Embryonic facial prominence (tissue), 1 donor: Measurements from ENCODE around the gene RAI1.

Source experiments
- DNase-seq: peaks from one replicate; pipeline ENCODE4 v3.0.0-alpha.2; 2016; ENCODE audit errors: extremely low spot score

Gene RAI1

DNA sequence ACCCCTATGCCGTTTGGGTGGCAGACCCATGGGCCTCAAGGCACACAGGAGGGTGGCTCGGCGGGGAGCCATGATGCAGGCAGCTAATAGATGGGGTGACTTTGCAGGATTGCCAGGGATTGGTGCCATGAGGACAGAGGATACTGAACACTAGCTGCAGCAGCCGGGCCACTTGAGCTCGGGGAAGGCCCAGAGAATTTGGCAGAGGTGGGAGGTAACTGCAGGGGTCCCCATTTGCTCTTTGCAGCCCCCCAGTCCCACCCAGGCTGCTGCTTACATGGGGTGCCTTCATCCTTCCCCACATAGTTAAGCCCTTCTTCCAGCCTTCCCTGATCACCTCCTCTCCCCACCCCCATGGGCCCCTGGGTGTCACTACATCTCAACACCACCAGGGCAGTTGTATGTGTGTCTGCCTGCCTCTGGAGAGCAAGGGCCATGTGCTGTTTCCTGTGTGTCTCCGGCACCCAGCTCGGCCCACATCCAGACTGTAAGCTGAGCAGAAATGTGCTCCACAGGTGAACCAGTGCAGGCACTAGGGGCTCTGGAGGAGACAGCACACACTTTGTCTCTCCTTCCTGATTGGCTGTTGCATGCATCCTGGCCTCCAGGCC is 103.5 kb downstream of the RAI1 start:
- no peak for DNase-seq

DNA sequence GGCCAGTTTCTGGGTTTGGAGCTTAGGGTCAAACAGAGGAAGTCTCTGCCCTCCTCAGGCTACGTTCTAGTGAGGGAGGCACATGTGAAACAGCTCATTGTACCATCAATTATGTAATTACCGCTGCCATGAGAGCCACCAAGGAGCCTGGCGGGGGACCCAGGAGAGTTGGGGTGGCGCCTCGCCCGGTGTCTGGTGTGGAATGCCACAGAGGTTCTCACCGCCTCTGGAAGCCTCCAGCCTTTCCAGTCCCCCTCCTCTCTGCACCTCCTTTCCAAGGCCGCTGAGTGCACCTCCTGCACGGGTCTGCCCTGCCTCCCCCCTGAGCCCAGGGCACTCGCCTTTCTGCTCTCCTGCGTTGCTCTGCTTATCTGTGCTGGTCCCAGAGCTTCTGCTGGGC is 104.1 kb downstream of the RAI1 start:
- no peak for DNase-seq

DNA sequence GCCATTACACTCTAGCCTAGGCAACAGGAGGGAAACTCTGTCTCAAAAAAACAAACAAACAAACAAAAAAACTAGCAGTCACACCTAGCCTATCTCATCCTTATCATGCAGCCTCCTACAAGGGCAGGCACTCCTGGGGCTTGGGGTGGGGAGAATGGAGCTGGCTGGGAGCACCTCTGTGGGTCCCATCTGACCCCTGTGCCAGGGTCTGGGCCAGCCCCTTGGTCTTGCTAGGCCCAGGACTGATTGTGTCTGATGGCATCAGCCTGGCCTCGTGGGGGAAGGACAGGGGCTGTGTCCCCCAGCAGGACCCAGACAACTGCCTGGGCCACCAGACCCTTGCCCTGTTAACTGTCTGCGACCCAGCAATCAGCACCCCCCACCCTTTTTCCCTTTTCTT is 105.7 kb downstream of the RAI1 start:
- DNase-seq, result no peak

DNA sequence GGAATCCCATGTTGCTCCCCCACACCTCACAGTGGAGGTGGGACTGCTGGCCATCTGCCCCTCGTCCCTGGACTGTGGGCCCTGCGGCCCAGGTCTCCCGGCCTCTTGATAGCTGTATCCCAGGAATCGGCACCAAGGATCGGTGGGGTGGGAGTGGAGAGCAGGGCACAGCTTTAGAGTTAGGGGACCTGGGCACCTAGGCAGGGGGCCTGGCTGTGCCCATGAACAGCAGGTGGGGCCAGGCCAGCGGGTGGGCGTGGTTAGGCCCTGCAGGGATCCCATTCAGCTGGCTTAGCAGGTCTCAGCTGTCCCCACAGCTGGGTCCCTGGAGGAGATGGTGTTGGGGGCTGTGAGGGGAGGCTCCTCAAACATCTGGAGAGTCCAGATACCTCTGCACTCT is 106.3 kb downstream of the RAI1 start:
- no peak for DNase-seq

DNA sequence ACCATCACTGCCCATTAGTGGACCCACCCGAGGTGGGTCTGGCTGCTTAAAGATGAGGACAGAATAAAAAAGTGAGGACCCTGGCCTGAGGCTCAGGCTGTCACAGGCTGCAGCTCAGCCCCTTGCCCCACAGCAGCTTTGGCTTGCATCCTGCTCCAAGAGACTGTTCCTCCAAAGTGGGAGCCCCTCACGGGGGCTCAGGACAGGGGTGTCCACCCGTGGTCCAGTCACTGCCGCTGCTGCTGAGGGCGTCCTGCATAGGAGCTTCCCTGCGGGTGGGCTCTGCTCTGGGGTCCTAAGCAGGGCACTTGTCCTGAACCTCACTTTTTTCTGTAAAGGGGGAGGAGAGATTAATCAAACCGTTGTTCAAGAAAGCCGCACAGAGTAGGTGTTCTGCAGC is 107.7 kb downstream of the RAI1 start:
- DNase-seq, result no peak

DNA sequence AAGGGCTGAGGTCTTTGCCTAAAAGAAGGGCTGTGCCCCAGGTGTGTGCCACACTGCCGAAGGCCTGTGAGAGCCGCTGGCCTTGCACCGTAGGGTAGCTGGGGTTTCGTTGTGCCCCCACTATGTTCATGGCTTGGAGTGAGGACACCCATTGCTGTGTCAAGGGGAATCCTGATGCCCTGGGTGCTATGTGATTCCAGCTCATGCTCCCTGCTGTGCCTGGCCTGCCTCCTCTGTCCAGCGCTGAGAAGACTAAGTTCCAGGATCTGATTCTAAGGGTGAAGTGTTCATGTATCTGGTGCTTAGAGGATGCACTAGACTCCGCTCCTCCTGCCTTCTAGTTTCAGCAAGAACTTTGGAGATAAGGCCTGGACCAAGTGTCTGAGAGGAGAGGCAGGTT is 108.2 kb downstream of the RAI1 start:
- no peak for DNase-seq

DNA sequence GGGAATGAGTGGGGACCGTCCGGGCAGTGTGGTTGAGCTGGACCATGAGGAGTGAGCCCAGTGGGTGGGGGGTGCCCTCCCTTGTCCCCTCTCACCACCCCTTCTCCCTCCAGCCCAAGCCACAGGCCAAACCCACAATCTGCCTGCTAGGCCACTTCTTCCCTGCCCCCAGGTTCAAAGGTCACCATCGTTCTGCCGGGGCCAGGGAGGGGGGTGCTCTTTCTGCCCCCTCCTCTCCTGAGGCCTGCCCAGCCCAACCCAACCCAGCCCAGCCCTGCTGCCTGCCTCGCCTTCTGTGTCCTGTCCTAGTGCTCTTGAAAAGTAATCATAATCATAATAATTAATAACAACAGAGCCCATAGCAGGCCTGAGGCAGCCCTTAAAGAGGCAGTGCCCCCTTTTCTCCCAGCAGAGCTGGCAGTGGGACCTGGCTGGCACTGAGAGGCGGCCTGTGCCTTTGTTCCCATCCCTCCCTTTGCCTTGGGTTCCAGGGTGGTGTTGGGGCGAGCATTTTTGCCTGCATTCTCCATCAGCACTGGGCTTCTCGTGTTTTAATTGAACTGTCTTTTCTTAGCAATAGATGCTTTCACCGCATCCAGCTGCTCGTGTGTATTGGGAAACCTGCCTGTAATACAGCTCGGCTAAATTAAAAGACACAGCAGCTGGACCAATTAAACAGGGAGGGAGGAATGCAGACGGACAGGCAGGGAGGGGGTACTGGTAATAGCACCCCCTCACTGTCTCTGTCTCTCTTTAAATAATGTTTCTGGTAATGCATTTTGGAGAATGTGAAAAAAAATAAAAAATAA is 108.8 kb downstream of the RAI1 start:
- DNase-seq, result no peak

DNA sequence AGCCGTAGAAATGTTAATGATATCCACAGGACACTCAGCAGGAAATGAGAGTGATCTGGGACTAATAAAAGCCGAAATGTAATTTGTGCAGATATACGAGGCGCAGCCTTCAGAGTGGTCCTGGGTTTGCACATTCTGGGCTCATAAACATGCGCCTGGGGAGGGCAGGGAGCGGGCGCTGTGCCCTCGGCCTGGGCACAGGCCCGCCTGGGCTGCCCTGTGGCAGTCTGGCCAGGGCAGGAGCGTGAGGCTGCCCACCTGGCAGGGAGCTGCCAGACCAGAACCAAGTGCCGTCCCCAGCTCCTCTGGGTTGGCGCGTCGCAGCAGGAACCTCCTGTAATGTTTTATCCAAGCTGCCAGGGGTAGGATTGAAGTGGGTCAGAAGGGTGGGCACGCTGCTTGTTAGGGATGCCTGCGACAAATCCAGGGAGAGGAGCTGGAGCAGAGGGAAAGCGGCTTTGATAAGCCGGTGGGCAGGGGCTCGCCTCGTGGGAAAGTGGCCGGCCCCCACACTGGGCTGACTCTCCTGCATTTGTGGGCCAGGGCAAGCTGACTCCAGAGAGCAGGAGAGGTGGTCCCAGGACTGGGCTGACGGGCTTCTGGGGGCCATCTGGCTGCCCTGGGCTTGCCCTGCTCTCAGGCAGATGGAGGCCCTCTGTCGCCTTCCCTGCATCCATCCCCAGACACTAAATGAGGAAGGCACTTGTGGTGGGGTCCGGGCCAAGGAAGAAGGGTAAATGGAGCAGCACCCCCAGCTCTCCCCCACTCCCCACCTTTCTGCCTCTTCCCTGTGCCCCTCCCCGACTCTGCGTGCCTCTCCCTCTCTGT is 109.6 kb downstream of the RAI1 start:
- no peak for DNase-seq

DNA sequence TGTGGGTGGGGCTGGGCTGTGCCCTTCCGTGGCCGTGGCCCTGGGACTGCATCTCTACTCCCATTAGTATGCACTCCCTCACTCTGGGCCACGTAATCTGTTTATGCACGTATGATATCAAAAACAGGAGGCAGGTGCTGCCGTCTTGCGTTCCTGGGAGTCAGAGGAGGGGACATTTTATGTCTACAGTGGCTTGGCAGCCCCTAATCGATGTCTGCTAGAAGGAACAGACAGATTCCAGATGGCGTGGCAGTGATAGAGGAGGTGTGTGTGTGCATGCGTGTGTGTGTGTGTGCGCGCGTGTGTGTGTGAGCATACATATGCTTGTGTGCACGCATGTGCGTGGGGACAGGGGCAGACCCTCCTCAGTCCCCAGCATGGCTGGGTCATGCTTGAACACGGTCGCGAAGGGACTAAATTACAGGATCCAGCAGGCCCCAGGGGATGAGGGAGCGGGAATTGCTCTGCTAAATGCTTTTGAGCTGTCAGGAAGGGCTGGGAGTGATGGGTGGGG is 110.8 kb downstream of the RAI1 start:
- no peak for DNase-seq

DNA sequence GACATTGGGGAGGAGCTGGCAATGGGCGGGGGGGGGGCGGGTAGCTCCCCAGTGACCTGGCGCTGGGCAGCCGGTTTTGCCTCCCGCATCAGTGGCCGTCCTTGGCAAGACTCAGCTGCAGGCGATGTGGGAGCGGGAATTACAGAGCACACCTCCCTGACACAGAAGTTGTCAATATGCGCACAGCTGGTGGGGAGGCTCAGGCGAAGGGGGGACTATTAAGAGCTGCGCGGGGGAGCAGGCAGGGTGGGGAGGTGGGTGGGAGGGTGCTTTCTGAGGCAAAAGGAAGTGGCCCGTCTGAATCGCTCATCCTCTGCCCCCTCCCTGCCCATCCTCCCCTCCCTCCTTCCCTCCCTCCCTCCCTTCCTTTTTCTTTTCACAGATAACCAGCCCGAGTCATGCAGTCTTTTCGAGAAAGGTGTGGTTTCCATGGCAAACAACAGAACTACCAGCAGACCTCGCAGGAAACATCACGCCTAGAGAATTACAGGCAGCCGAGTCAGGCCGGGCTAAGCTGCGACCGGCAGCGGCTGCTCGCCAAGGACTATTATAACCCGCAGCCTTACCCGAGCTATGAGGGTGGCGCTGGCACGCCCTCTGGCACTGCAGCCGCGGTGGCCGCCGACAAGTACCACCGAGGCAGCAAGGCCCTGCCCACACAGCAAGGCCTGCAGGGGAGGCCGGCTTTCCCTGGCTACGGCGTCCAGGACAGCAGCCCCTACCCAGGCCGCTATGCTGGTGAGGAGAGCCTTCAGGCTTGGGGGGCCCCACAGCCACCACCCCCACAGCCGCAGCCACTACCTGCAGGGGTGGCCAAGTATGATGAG is 111.5 kb downstream of the RAI1 start:
- no peak for DNase-seq

DNA sequence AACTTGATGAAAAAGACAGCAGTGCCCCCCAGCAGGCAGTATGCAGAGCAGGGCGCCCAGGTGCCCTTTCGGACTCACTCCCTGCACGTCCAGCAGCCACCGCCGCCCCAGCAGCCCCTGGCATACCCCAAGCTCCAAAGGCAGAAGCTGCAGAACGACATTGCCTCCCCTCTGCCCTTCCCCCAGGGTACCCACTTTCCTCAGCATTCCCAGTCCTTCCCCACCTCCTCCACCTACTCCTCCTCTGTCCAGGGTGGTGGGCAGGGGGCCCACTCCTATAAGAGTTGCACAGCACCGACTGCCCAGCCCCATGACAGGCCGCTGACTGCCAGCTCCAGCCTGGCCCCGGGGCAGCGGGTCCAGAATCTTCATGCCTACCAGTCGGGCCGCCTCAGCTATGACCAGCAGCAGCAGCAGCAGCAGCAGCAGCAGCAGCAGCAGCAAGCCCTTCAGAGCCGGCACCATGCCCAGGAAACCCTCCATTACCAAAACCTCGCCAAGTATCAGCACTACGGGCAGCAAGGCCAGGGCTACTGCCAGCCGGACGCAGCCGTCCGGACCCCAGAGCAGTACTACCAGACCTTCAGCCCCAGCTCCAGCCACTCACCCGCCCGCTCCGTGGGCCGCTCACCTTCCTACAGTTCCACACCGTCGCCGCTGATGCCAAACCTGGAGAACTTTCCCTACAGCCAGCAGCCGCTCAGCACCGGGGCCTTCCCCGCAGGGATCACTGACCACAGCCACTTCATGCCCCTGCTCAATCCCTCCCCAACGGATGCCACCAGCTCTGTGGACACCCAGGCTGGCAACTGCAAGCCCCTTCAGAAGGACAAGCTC is 112.3 kb downstream of the RAI1 start:
- DNase-seq, result no peak

DNA sequence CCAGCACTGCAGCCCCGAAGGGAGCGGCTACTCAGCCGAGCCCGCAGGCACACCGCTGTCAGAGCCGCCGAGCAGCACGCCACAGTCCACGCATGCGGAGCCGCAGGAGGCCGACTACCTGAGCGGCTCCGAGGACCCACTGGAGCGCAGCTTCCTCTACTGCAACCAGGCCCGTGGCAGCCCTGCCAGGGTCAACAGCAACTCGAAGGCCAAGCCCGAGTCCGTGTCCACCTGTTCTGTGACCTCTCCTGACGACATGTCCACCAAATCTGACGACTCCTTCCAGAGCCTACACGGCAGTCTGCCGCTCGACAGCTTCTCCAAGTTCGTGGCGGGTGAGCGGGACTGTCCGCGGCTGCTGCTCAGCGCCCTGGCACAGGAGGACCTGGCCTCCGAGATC is 113.1 kb downstream of the RAI1 start:
- DNase-seq, result no peak

DNA sequence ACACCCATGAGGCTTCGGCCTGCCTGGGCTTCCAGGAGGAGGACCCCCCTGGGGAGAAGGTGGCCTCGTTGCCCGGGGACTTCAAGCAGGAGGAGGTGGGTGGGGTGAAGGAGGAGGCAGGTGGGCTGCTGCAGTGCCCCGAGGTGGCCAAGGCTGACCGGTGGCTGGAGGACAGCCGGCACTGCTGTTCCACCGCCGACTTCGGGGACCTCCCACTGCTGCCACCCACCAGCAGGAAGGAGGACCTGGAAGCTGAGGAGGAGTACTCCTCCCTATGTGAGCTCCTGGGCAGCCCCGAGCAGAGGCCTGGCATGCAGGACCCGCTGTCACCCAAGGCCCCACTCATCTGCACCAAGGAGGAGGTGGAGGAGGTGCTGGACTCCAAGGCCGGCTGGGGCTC is 114.0 kb downstream of the RAI1 start:
- DNase-seq, result no peak

DNA sequence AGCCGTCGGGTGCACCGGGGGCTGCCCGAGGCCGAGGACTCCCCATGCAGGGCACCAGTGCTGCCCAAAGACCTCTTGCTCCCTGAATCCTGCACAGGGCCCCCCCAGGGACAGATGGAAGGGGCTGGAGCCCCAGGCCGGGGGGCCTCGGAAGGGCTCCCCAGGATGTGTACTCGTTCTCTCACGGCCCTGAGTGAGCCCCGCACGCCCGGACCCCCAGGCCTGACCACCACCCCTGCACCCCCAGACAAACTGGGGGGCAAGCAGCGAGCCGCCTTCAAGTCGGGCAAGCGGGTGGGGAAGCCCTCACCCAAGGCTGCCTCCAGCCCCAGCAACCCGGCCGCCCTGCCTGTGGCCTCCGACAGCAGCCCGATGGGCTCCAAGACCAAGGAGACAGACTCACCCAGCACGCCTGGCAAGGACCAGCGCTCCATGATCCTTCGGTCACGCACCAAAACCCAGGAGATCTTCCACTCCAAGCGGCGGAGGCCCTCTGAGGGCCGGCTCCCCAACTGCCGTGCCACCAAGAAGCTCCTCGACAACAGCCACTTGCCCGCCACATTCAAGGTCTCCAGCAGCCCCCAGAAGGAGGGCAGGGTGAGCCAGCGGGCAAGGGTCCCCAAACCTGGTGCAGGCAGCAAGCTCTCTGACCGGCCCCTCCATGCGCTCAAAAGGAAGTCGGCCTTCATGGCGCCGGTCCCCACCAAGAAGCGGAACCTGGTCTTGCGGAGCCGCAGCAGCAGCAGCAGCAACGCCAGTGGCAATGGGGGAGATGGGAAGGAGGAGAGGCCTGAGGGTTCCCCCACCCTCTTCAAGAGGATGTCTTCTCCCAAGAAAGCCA is 114.9 kb downstream of the RAI1 start:
- no peak for DNase-seq

DNA sequence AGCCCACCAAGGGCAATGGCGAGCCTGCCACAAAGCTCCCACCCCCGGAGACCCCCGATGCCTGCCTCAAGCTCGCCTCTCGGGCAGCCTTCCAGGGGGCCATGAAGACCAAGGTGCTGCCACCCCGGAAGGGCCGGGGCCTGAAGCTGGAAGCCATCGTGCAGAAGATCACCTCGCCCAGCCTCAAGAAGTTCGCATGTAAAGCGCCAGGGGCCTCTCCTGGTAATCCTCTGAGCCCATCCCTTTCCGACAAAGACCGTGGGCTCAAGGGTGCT is 115.5 kb downstream of the RAI1 start:
- no peak for DNase-seq

DNA sequence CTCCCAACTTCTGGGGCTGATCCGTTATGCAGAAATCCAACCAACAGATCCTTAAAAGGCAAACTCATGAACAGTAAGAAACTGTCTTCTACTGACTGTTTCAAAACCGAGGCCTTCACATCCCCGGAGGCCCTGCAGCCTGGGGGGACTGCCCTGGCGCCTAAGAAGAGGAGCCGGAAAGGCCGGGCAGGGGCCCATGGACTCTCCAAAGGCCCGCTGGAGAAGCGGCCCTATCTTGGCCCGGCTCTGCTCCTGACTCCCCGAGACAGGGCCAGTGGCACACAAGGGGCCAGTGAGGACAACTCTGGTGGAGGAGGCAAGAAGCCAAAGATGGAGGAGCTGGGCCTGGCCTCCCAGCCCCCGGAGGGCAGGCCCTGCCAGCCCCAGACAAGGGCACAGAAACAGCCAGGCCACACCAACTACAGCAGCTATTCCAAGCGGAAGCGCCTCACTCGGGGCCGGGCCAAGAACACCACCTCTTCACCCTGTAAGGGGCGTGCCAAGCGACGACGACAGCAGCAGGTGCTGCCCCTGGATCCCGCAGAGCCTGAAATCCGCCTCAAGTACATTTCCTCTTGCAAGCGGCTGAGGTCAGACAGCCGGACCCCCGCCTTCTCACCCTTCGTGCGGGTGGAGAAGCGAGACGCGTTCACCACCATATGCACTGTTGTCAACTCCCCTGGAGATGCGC is 116.0 kb downstream of the RAI1 start:
- DNase-seq, result no peak

DNA sequence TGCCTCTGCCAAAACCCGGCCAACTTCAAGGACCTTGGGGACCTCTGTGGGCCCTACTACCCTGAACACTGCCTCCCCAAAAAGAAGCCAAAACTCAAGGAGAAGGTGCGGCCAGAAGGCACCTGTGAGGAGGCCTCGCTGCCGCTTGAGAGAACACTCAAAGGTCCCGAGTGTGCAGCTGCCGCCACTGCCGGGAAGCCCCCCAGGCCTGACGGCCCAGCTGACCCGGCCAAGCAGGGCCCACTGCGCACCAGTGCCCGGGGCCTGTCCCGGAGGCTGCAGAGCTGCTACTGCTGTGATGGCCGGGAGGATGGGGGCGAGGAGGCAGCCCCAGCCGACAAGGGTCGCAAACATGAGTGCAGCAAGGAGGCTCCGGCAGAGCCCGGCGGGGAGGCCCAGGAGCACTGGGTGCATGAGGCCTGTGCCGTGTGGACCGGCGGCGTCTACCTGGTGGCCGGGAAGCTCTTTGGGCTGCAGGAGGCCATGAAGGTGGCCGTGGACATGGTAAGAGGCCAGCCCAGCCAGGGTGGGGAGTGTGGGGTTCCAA is 116.8 kb downstream of the RAI1 start:
- DNase-seq, result no peak

DNA sequence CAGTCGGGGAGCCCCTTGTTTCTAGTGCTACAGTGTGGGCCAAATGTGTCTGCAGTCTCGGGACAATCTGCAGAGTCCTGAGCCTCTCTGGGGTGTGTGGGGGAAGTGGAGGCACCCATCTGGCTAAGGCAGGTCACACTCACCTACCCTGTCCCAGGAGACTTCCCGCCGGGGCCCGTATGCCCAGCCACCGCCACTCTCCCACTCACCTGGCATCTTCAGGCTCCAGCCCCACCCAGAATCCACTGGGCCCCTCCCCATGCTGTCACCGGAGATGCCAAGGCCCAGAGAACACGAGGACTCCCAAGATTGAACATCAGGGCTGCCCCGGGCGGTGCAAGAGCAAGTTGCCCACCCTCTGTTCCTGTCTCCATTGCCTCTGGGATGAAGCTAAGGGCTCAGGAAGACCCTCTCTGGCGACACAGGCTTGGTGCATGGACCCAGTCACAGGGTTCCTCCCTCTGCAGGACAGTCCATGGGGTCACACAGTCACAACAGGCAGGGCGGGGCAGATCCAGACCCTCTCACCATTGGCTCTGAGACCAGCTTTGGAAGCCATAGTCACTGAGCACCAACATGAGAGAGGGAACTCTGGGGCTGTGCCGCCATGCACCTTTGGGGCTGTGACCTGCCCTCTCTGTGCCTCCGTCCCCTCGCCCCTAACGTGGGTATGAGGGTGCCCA is 117.5 kb downstream of the RAI1 start:
- DNase-seq, result no peak
